Neural cell (in vitro differentiated cells): ENCODE results near the gene XXYLT1.

Source experiments
- EZH2 ChIP-seq: fragments of 200-600, 300-800 bp; shearing (Covaris generic), sonication (generic); IDR thresholded peaks from 2 replicates; pipeline ENCODE4 v1.6.1; 2014; ENCODE audit warnings: antibody characterized with exemption, low read length, borderline replicate concordance, mild to moderate bottlenecking; ENCODE audit not compliant: insufficient read depth, poor library complexity, severe bottlenecking
- POLR2AphosphoS5 ChIP-seq: IDR thresholded peaks from 2 replicates; pipeline ENCODE4 v1.6.1; 2012
- RAD21 ChIP-seq: fragments of 450-650 bp; conservative IDR thresholded peaks from 2 replicates; pipeline ENCODE4 v1.6.1; 2014; ENCODE audit warnings: antibody characterized with exemption, mild to moderate bottlenecking, moderate library complexity
- TAF1 ChIP-seq: IDR thresholded peaks from 2 replicates; pipeline ENCODE4 v1.6.1; 2012; ENCODE audit warnings: low read depth
- TF ChIP-seq, protein P1 (sequence below): fragments of 450-650 bp; IDR thresholded peaks from 2 replicates; pipeline ENCODE4 v1.5.1; 2014; ENCODE audit warnings: antibody characterized with exemption, mild to moderate bottlenecking, moderate library complexity; ENCODE audit not compliant: poor library complexity, severe bottlenecking

- TF ChIP-seq, protein P1, sequence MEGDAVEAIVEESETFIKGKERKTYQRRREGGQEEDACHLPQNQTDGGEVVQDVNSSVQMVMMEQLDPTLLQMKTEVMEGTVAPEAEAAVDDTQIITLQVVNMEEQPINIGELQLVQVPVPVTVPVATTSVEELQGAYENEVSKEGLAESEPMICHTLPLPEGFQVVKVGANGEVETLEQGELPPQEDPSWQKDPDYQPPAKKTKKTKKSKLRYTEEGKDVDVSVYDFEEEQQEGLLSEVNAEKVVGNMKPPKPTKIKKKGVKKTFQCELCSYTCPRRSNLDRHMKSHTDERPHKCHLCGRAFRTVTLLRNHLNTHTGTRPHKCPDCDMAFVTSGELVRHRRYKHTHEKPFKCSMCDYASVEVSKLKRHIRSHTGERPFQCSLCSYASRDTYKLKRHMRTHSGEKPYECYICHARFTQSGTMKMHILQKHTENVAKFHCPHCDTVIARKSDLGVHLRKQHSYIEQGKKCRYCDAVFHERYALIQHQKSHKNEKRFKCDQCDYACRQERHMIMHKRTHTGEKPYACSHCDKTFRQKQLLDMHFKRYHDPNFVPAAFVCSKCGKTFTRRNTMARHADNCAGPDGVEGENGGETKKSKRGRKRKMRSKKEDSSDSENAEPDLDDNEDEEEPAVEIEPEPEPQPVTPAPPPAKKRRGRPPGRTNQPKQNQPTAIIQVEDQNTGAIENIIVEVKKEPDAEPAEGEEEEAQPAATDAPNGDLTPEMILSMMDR, result no peak
- TF ChIP-seq RAD21, result no peak
- no peak for TF ChIP-seq TAF1
- no peak for TF ChIP-seq POLR2AphosphoS5
- no peak for TF ChIP-seq EZH2
Measured at GRCh38 chr3:195269375-195270078, 1.4 kb downstream of the XXYLT1 start.
